ENCODE results near the gene SPRR4. TPM values are rescaled to one million over a fixed set of nuclear protein-coding genes. Genes with fewer than 3 reads are reported as not detected.

SPRR4 gene
- total RNA-seq, 3 donors from 2014 or later: not detected

Other genes starting within 250 kb of the SPRR4 start
- not detected for gene KPRP, start 212.6 kb upstream of the SPRR4 start, total RNA-seq
- not detected for gene LCE1F, start 195.5 kb upstream of the SPRR4 start, total RNA-seq
- not detected for gene LCE1E, start 184.4 kb upstream of the SPRR4 start, total RNA-seq
- gene LCE1D, start 173.9 kb upstream of the SPRR4 start, total RNA-seq: not detected
- not detected for gene LCE1C, start 164.0 kb upstream of the SPRR4 start, total RNA-seq
- not detected for gene LCE1B, start 158.7 kb upstream of the SPRR4 start, total RNA-seq
- not detected for gene LCE1A, start 143.2 kb upstream of the SPRR4 start, total RNA-seq
- gene LCE6A, start 127.8 kb upstream of the SPRR4 start, total RNA-seq: not detected
- not detected for gene LCE7A, start 110.7 kb upstream of the SPRR4 start, total RNA-seq
- gene SMCP, start 92.3 kb upstream of the SPRR4 start, total RNA-seq: not detected
- gene IVL, start 62.1 kb upstream of the SPRR4 start, total RNA-seq: not detected
- gene SPRR5, start 23.4 kb upstream of the SPRR4 start, total RNA-seq: not detected
- not detected for gene SPRR1A, start 13.4 kb downstream of the SPRR4 start, total RNA-seq
- not detected for gene SPRR3, start 31.1 kb downstream of the SPRR4 start, total RNA-seq
- gene SPRR1B, start 60.6 kb downstream of the SPRR4 start, total RNA-seq: not detected
- gene SPRR2D, start 70.5 kb downstream of the SPRR4 start, total RNA-seq: not detected
- not detected for gene SPRR2A, start 86.9 kb downstream of the SPRR4 start, total RNA-seq
- gene SPRR2B, start 101.0 kb downstream of the SPRR4 start, total RNA-seq: not detected
- gene SPRR2E, start 123.9 kb downstream of the SPRR4 start, total RNA-seq: not detected
- not detected for gene SPRR2F, start 142.9 kb downstream of the SPRR4 start, total RNA-seq
- gene SPRR2G, start 180.2 kb downstream of the SPRR4 start, total RNA-seq: not detected
- gene LELP1, start 232.8 kb downstream of the SPRR4 start, total RNA-seq: not detected
- gene PRR9, start 246.9 kb downstream of the SPRR4 start, total RNA-seq: not detected

Measured in activated T-cell treated with anti-CD3 and anti-CD28 coated beads, Interleukin-2, amount 50 U/mL, for 4 hours (primary cell).